ENCODE measurements around the gene PI4K2A. TPM values are rescaled to one million over a fixed set of nuclear protein-coding genes. Genes with fewer than 3 reads are reported as not detected.

The PI4K2A gene
- total and polyA plus RNA-seq, 2 donors (not counting 1 experiment from before 2014, with no cell fraction given) = 26.6 to 30.7 TPM

- H2AFZ ChIP-seq (ENCODE audit: low read length) = no peak overlapping the region
- no peaks in the 10 kb centered on the region for H3K27me3 ChIP-seq (ENCODE audit: control insufficient read depth, insufficient read depth, low read length)
- H3K27ac ChIP-seq (ENCODE audit: insufficient read depth, low read length) = peak overlapping the region; percentile 93
- H3K9me3 ChIP-seq (ENCODE audit: control insufficient read depth, insufficient read depth, low read depth, low read length) = no peaks in the 10 kb centered on the region
- H3K4me2 ChIP-seq (ENCODE audit: extremely low read depth, insufficient read depth, low read length) = peak overlapping the region; percentile 85
- peaks cover 40% of the 10 kb centered on the region for H3K79me2 ChIP-seq (ENCODE audit: control insufficient read depth, insufficient read depth, low read length)
- H3K36me3 ChIP-seq (ENCODE audit: control insufficient read depth, insufficient read depth, low read length) = no peaks in the 10 kb centered on the region
- H4K20me1 ChIP-seq (ENCODE audit: control insufficient read depth, extremely low read depth, insufficient read depth, low read length) = no peaks in the 10 kb centered on the region
- no peak overlapping the region for H3K9ac ChIP-seq (ENCODE audit: insufficient read depth, low read length)
- peak; percentile 12 to 59 for DNase-seq (ENCODE audit: low read depth in 2 of 2)
- H3K4me1 ChIP-seq (ENCODE audit: control insufficient read depth, extremely low read depth, insufficient read depth, low read length) = peaks cover 25% of the 10 kb centered on the region
- peak overlapping the region; percentile 28 to 92 (median 76) for H3K4me3 ChIP-seq (replicated peaks in 1 of 4; ENCODE audit: control extremely low read depth in 1 of 4, insufficient read depth in 1 of 4, low read depth in 3 of 4, low read length in 4 of 4)
- peak; percentile 30 to 62 for TF ChIP-seq CTCF (conservative IDR thresholded peaks at IDR 0.05 in 1 of 2, IDR thresholded peaks at IDR 0.05 in 1 of 2; ENCODE audit: low read depth in 1 of 2, low read length in 2 of 2)
- TF ChIP-seq EZH2 (IDR thresholded peaks at IDR 0.05; ENCODE audit: low read length, missing control alignments) = no peak
These were observed 45.0 kb downstream of the PI4K2A start for GRCh38 chr10:97685395-97685958.

- no peak for TF ChIP-seq EZH2 (IDR thresholded peaks at IDR 0.05; ENCODE audit: low read length, missing control alignments)
- TF ChIP-seq CTCF (conservative IDR thresholded peaks at IDR 0.05 in 1 of 2, IDR thresholded peaks at IDR 0.05 in 1 of 2; ENCODE audit: low read depth in 1 of 2, low read length in 2 of 2) = no peak
- no peak for DNase-seq (ENCODE audit: low read depth in 2 of 2)
- peaks cover 25% of the 10 kb centered on the region for H3K4me1 ChIP-seq (ENCODE audit: control insufficient read depth, extremely low read depth, insufficient read depth, low read length)
- peaks cover 34% of the 10 kb centered on the region for H3K79me2 ChIP-seq (ENCODE audit: control insufficient read depth, insufficient read depth, low read length)
- no peaks in the 10 kb centered on the region for H3K9me3 ChIP-seq (ENCODE audit: control insufficient read depth, insufficient read depth, low read depth, low read length)
- H3K36me3 ChIP-seq (ENCODE audit: control insufficient read depth, insufficient read depth, low read length) = no peaks in the 10 kb centered on the region
- H3K4me3 ChIP-seq (replicated peaks in 1 of 4; ENCODE audit: control extremely low read depth in 1 of 4, insufficient read depth in 1 of 4, low read depth in 3 of 4, low read length in 4 of 4) = peak overlapping the region; percentile 28 to 92 (median 76)
- no peaks in the 10 kb centered on the region for H3K27me3 ChIP-seq (ENCODE audit: control insufficient read depth, insufficient read depth, low read length)
- no peak overlapping the region for H2AFZ ChIP-seq (ENCODE audit: low read length)
- peak overlapping the region; percentile 85 for H3K4me2 ChIP-seq (ENCODE audit: extremely low read depth, insufficient read depth, low read length)
- H4K20me1 ChIP-seq (ENCODE audit: control insufficient read depth, extremely low read depth, insufficient read depth, low read length) = no peaks in the 10 kb centered on the region
- peak overlapping the region; percentile 93 for H3K27ac ChIP-seq (ENCODE audit: insufficient read depth, low read length)
- H3K9ac ChIP-seq (ENCODE audit: insufficient read depth, low read length) = peak overlapping the region; percentile 81
These were observed 46.0 kb downstream of the PI4K2A start for GRCh38 chr10:97686301-97686961.

- Histone ChIP-seq H3K36me3 (ENCODE audit: control insufficient read depth, insufficient read depth, low read length) (no peaks in the 10 kb centered on the region), H3K9ac (ENCODE audit: insufficient read depth, low read length) (peak within 1 kb of the TSS; percentile 81), H4K20me1 (ENCODE audit: control insufficient read depth, extremely low read depth, insufficient read depth, low read length) (no peaks in the 10 kb centered on the region), H2AFZ (ENCODE audit: low read length) (no peak within 1 kb of the TSS), H3K4me3 (replicated peaks in 1 of 4; ENCODE audit: control extremely low read depth in 1 of 4, insufficient read depth in 1 of 4, low read depth in 3 of 4, low read length in 4 of 4) (peak within 1 kb of the TSS; percentile 28 to 92 (median 76)), H3K79me2 (ENCODE audit: control insufficient read depth, insufficient read depth, low read length) (peaks cover 31% of the 10 kb centered on the region), H3K27me3 (ENCODE audit: control insufficient read depth, insufficient read depth, low read length) (no peaks in the 10 kb centered on the region), H3K27ac (ENCODE audit: insufficient read depth, low read length) (peak within 1 kb of the TSS; percentile 93), H3K4me1 (ENCODE audit: control insufficient read depth, extremely low read depth, insufficient read depth, low read length) (peaks cover 25% of the 10 kb centered on the region), H3K4me2 (ENCODE audit: extremely low read depth, insufficient read depth, low read length) (peak within 1 kb of the TSS; percentile 85), H3K9me3 (ENCODE audit: control insufficient read depth, insufficient read depth, low read depth, low read length) (no peaks in the 10 kb centered on the region)
- DNase-seq (ENCODE audit: low read depth in 2 of 2) = peak; percentile 96 to 98
- no peak for TF ChIP-seq EZH2 (IDR thresholded peaks at IDR 0.05; ENCODE audit: low read length, missing control alignments)
- TF ChIP-seq CTCF (conservative IDR thresholded peaks at IDR 0.05 in 1 of 2, IDR thresholded peaks at IDR 0.05 in 1 of 2; ENCODE audit: low read depth in 1 of 2, low read length in 2 of 2) = no peak
These were observed 46.7 kb downstream of the PI4K2A start, which contains the start of gene AVPI1 for GRCh38 chr10:97686962-97687784. Gene AVPI1, minus strand, starts transcription at chr10:97687241. Its CDS starts 7,336 bp downstream, at chr10:97679905.

All from fibroblast of lung (primary cell).